ENCODE measurements around the gene PCDH15.

PCDH15 gene

DNA sequence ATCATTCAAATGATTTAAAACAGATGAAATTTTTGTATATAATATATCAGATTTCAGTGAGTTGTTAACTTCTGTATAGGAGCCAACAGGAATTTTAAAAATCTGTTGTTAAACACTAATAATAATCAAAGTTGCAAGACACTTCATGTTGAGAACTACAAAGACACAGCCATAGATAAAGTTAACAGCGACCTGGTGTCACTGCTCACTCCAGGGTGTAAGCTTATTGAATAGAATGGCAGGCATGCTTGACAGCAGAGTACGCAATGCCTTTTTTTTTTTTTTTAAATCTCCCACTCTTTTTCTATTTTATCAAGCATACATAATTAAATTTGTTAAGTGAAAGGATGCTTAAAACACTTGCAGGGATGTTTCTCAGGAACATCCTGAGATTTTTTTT, 32.0 kb downstream of the PCDH15 start:
- TF ChIP-seq GATA3 (IDR thresholded peaks at IDR 0.05; ENCODE audit: low read depth, low read length) (no peak), GATA2 (IDR thresholded peaks at IDR 0.05; ENCODE audit: low read depth, low read length) (no peak)

DNA sequence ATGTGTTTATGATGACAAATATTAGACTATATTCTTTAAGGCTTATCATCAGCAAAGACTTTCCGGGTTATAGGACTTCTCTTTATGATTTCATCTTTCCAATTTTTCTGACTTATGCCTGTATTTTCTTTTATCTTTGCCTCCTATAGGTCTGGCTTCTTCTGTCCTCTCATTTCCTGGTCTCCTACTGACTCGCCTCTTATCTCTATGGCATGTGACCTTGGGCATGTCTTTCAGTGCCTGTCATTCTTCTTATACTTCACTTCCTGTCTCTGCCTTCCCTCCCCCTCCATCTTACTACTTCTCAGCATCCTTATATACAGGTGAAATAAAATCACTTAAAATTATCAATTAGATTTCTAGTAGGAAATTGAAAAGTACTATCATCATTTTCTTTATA, 42.2 kb downstream of the PCDH15 start:
- TF ChIP-seq GATA2 (IDR thresholded peaks at IDR 0.05; ENCODE audit: low read depth, low read length) = no peak
- TF ChIP-seq GATA3 (IDR thresholded peaks at IDR 0.05; ENCODE audit: low read depth, low read length) = no peak

DNA sequence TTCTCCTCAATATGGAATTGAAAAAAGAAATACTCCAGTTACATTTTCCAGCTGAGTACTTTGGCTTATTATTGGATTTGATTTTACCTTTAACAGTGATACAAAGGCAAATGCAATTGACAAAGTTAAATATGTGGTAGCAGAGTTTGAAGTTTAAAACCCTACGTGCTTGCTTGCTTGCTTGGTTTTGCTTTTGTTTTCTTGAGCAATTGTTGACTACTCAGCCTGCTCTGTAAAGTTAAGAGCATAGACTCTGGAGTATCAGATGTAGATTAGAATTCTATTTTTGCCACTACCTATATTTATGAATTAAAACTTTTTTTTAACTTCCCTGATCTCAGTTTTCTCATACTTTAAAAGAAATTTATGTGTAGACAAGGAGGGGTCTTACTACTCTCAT, 51.4 kb downstream of the PCDH15 start:
- TF ChIP-seq GATA3 (IDR thresholded peaks at IDR 0.05; ENCODE audit: low read depth, low read length) (no peak), GATA2 (IDR thresholded peaks at IDR 0.05; ENCODE audit: low read depth, low read length) (no peak)

DNA sequence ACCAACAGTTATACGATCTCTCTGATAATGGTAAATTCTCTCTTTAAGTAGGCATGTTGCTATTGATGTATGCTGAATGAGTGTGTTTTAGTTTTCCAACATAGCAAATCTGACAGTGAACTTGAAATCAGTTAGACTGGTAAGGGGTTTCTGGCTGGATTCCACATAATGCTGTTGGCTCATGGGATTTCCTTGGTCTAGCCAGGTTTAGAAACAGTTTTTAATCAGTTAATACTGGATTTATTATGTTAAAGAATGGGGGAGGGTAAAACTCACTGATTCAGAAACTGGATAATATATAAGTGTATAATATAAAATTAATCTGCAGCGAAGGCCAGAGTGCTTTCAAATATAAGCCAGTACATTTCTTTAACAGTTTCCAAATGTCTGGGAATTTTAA, 55.6 kb downstream of the PCDH15 start:
- TF ChIP-seq GATA3 (IDR thresholded peaks at IDR 0.05; ENCODE audit: low read depth, low read length) (no peak), GATA2 (IDR thresholded peaks at IDR 0.05; ENCODE audit: low read depth, low read length) (no peak)

GRCh38 chr10:54742416-54742815, 58.6 kb downstream of the PCDH15 start:
- TF ChIP-seq GATA3 (IDR thresholded peaks at IDR 0.05; ENCODE audit: low read depth, low read length) (no peak), GATA2 (IDR thresholded peaks at IDR 0.05; ENCODE audit: low read depth, low read length) (no peak)

DNA sequence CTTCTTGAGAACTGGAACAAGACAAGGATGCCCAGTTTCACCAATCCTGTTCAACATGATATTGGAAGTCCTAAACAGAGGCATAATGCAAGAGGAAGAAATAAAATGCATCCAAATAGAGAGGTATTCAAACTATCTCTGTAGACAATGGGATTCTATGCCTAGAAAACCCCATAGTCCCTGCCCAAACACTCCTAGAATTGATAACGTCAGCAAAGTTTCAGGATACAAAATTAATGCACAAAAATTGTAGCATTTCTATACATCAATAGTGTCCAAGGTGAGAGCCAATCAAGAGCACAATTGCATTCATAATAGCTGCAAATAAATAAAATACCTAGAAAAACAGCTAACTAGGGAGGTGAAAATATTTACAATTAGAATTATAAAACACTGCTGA, 72.5 kb downstream of the PCDH15 start:
- TF ChIP-seq GATA2 (IDR thresholded peaks at IDR 0.05; ENCODE audit: low read depth, low read length) (no peak), GATA3 (IDR thresholded peaks at IDR 0.05; ENCODE audit: low read depth, low read length) (no peak)

GRCh38 chr10:54722075-54722474, 79.0 kb downstream of the PCDH15 start:
- TF ChIP-seq GATA2 (IDR thresholded peaks at IDR 0.05; ENCODE audit: low read depth, low read length) (no peak), GATA3 (IDR thresholded peaks at IDR 0.05; ENCODE audit: low read depth, low read length) (no peak)

DNA sequence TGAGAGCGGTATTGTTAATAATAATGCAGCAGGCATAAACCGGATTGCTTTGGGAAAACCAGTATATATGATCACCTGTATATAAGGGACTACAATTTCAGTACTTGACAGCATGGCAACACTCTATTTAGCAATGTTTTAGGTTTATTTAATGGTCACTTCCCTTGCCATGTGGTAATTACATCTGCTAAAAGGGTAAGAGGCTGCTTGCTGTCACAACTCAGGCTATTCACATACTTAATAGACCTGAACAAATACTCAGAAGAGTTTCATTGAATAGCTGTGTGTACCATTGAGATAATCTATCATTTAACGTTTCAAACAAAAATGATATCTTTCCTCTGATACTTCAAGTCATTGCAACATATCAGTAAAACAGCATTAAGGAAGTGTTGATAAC, 90.1 kb downstream of the PCDH15 start:
- TF ChIP-seq GATA2 (IDR thresholded peaks at IDR 0.05; ENCODE audit: low read depth, low read length) = no peak
- no peak for TF ChIP-seq GATA3 (IDR thresholded peaks at IDR 0.05; ENCODE audit: low read depth, low read length)

DNA sequence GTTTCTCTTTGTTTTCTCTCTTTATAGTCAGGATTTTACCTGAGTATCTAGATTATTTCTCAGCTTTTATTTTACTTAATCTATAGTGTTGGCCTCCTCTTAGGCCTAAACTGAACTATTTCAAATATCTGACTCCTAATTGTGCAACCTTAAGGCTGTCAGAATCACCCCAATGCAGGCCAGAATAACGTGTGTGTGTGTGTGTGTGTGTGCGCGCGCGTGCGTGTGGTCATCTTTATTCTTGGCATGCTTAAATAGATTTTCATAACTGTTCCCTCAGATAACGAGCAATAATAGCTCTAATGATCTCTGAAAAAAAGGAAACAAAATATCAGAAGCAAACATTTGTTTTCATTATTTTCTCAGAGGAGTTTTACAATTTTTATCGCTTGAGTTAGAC, 92.4 kb downstream of the PCDH15 start:
- TF ChIP-seq GATA2 (IDR thresholded peaks at IDR 0.05; ENCODE audit: low read depth, low read length) (no peak), GATA3 (IDR thresholded peaks at IDR 0.05; ENCODE audit: low read depth, low read length) (no peak)

DNA sequence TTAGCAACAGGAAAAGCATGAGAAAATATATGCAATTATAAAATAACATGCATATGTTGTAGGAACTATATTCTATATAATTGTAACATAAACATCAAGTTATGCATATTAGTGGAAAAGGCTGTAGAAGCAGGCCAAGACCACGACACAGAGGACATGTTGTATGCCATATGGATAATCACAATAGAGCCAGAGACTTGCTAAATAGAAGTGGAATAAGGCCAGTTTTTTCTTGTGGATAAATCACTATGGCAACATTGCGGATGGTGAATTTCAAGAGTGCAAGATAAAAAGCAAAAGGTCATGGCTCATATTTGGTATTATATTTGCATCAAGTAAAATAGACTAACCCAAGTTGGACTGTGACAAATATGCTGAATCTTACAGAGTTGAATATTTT, 93.0 kb downstream of the PCDH15 start:
- TF ChIP-seq GATA2 (IDR thresholded peaks at IDR 0.05; ENCODE audit: low read depth, low read length) = no peak
- no peak for TF ChIP-seq GATA3 (IDR thresholded peaks at IDR 0.05; ENCODE audit: low read depth, low read length)

DNA sequence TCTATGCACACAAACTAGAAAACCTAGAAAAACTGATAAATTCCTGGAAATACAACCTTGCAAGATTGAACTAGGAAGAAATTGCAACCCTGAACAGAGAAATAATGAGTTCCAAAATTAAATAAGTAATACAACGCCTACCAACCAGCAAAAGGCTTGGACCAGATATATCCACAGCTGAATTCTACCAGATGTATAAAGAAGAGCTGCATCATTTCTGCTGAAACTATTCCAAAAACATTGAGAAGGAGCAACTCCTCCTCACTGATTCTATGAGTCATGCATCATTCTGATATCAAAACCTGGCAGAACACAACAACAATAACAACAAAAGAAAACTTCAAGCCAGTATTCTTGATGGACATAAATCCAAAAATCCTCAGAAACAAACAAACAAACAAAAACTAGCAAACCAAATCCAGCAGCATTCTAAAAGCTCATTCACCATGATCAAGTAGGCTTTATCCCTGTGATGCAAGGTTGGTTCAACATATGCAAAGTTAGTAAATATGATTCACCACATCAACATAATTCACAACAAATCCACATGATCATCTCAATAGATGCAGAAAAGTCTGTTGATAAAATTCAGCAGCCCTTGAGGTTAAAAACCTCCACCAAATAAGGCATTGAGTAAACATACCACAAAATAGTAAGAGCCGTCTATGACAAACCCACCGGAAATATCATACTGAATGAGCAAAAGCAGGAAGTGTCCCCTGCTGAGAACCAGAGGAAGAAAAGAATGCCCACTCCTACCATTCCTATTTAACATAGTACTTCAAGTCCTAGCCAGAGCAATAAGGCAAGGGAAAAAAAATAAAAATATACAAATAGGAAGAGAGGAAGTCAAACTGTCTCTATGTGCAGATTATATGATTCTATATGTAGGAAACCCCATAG, 98.2 kb downstream of the PCDH15 start:
- TF ChIP-seq GATA2 (IDR thresholded peaks at IDR 0.05; ENCODE audit: low read depth, low read length) (no peak), GATA3 (IDR thresholded peaks at IDR 0.05; ENCODE audit: low read depth, low read length) (no peak)

DNA sequence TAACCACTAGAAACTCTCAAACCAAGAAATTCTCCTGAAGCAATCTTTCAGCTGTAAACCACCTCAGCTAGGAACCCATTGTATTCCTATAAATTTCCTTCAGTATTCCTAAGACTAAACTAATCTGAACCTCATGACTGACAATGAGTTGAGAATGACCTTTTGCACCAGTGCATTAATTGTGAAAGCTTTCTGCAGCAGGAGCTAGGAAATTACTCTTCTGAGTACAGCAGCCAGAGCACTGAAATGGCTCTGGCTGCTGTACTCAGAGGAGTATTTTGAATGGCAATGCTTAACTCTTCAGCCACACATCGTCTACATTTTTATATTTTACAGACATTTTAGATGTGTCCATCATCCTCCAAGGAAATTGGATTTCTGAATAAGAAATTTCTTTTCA, 109.7 kb downstream of the PCDH15 start:
- TF ChIP-seq GATA2 (IDR thresholded peaks at IDR 0.05; ENCODE audit: low read depth, low read length) (no peak), GATA3 (IDR thresholded peaks at IDR 0.05; ENCODE audit: low read depth, low read length) (no peak)

DNA sequence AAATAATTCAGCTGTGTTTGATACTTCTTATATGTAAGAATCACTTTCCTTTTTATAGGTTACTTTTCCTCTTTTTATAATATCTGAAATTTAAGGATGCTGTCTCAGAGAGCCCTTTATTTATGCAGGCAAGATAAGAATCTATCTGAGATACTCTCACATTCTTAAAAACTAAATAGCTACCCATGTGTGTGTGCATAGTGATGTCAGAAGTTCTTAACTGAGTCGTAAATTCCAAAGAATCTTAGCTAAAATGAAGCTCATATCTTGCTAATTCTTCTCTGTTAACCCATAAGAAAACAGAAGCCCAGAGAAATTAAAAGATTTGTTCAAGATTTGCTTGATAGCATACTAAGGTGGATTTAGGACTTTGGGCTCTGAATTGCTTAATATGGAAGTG, 118.5 kb downstream of the PCDH15 start:
- TF ChIP-seq GATA3 (IDR thresholded peaks at IDR 0.05; ENCODE audit: low read depth, low read length) (no peak), GATA2 (IDR thresholded peaks at IDR 0.05; ENCODE audit: low read depth, low read length) (no peak)

DNA sequence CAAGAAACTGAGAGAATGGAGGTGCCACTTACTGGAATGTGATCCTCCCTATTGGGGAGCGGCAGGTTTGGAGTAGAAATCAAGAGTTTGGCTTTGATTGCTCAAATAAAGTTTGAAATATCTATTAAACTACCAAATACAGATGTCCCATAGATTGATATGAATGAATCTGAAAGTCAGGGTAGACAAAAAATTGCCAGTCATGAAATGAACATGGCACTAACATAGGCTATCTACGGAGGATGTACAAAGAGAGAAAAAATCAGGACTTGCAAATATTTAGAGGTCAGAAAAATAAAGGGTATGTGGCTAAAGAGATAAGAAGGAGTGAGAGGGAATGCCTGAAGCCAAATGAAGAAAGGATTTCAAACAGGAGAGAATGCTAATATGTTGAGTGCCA, 119.9 kb downstream of the PCDH15 start:
- TF ChIP-seq GATA3 (IDR thresholded peaks at IDR 0.05; ENCODE audit: low read depth, low read length) (no peak), GATA2 (IDR thresholded peaks at IDR 0.05; ENCODE audit: low read depth, low read length) (no peak)

DNA sequence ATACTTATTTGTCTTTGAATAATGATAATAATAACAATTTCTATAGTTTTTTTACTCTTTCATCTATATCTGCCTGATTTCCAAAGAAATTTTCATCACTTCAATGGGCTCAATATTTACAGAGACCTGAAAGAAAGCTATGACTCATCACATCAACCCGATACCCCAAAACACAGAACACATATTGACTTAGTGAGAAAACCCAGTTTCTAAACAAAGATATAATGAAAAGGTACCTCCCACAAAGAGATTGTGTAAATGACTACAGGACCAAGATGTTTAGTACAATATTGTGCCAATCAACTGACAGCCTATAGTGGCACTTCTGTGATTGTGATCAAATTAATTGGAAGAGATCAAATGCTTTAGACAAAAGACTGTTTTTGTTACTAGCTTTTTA, 133.9 kb downstream of the PCDH15 start:
- TF ChIP-seq GATA2 (IDR thresholded peaks at IDR 0.05; ENCODE audit: low read depth, low read length) = no peak

DNA sequence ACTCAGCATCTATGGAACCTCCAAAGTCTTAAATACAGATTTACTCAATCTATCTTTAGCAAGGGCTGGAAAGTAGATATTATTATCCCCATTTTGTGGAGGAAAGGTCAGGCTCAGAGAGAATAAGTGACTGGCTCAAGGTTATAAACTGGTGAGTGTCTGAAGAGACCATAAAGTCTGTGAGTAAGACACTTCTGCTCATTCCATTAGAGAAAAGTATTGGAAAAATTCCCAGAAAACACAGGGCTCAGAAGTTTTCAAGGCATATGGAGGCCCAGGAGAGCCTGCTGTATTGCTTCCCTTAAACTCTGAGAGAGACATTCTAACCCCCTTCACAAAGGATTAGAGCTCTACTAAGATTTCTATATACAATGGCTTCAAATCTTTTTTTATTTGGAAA, 134.8 kb downstream of the PCDH15 start:
- no peak for TF ChIP-seq GATA2 (IDR thresholded peaks at IDR 0.05; ENCODE audit: low read depth, low read length)
- no peak for TF ChIP-seq GATA3 (IDR thresholded peaks at IDR 0.05; ENCODE audit: low read depth, low read length)
